ENCODE results near the gene RPL13A. TPM values are rescaled to one million over a fixed set of nuclear protein-coding genes. Genes with fewer than 3 reads are reported as not detected.

The RPL13A gene
- total and polyA plus RNA-seq, 2 of the 13 experiments (the other 11 are each of a cell fraction or from before 2014, with no cell fraction given): 2,601 to 3,407 TPM

GRCh38 chr19:49453013-49453756 is 34.2 kb upstream of the RPL13A start, which contains the start of gene ALDH16A1 (continued):
- no peak for TF ChIP-seq ZNF407 (CRISPR knock-in tag; IDR thresholded peaks at IDR 0.05; ENCODE audit: not compliant biosample characterization)
- TF ChIP-seq ZNF773 (CRISPR knock-in tag; IDR thresholded peaks at IDR 0.05; ENCODE audit: borderline replicate concordance): no peak
- TF ChIP-seq FOXA1 (IDR thresholded peaks at IDR 0.05): no peak
- TF ChIP-seq FOXA1 (CRISPR knock-in tag; IDR thresholded peaks at IDR 0.05): no peak
- TF ChIP-seq POLR2A (IDR thresholded peaks at IDR 0.05; ENCODE audit: insufficient read depth in 1 of 2, low read depth in 2 of 2, low read length in 2 of 2): peak; percentile 95 to 98
- peak; percentile 15; the same call in 1 of the 2 replicates for TF ChIP-seq SATB2 (CRISPR knock-in tag; IDR thresholded peaks at IDR 0.05)
- TF ChIP-seq ZNF709 (CRISPR knock-in tag; IDR thresholded peaks at IDR 0.05): peak; percentile 41; the same call in 1 of the 2 replicates
- TF ChIP-seq DZIP1 (CRISPR knock-in tag; IDR thresholded peaks at IDR 0.05): no peak
- no peak for TF ChIP-seq ZNF510 (CRISPR knock-in tag; IDR thresholded peaks at IDR 0.05; ENCODE audit: low read depth)
- TF ChIP-seq TEAD3 (CRISPR knock-in tag; optimal IDR thresholded peaks at IDR 0.05; ENCODE audit: borderline replicate concordance): peak; percentile 19
- no peak for TF ChIP-seq SMARCC2 (IDR thresholded peaks at IDR 0.05)
- no peak for TF ChIP-seq REXO4 (CRISPR knock-in tag; IDR thresholded peaks at IDR 0.05; ENCODE audit: borderline replicate concordance)
- TF ChIP-seq ZNF329 (CRISPR knock-in tag; IDR thresholded peaks at IDR 0.05; ENCODE audit: low read depth): no peak; the same call in 1 of the 2 replicates
- TF ChIP-seq ZNF501 (CRISPR knock-in tag; IDR thresholded peaks at IDR 0.05): peak; percentile 69
- no peak for TF ChIP-seq ZNF772 (CRISPR knock-in tag; IDR thresholded peaks at IDR 0.05)
- TF ChIP-seq IRF9 (CRISPR knock-in tag; IDR thresholded peaks at IDR 0.05; ENCODE audit: borderline replicate concordance): peak; percentile 79; the same call in 1 of the 2 replicates
- TF ChIP-seq NFE2 (CRISPR knock-in tag; IDR thresholded peaks at IDR 0.05): no peak
- no peak; the same call in 1 of the 2 replicates for TF ChIP-seq ATF1 (CRISPR knock-in tag; IDR thresholded peaks at IDR 0.05)
- peak; percentile 52; the same call in 1 of the 2 replicates for TF ChIP-seq ZSCAN31 (CRISPR knock-in tag; IDR thresholded peaks at IDR 0.05; ENCODE audit: low read depth)

All from HepG2 (cell line).